Measurements from ENCODE around the gene ZNF823. TPM values are rescaled to one million over a fixed set of nuclear protein-coding genes. Genes with fewer than 3 reads are reported as not detected.

Gene ZNF823
- total and polyA plus RNA-seq, 9 of the 15 experiments (the other 6 are each of a cell fraction or from before 2014, with no cell fraction given): 4.0 to 13.4 (median 6.1) TPM

DNA sequence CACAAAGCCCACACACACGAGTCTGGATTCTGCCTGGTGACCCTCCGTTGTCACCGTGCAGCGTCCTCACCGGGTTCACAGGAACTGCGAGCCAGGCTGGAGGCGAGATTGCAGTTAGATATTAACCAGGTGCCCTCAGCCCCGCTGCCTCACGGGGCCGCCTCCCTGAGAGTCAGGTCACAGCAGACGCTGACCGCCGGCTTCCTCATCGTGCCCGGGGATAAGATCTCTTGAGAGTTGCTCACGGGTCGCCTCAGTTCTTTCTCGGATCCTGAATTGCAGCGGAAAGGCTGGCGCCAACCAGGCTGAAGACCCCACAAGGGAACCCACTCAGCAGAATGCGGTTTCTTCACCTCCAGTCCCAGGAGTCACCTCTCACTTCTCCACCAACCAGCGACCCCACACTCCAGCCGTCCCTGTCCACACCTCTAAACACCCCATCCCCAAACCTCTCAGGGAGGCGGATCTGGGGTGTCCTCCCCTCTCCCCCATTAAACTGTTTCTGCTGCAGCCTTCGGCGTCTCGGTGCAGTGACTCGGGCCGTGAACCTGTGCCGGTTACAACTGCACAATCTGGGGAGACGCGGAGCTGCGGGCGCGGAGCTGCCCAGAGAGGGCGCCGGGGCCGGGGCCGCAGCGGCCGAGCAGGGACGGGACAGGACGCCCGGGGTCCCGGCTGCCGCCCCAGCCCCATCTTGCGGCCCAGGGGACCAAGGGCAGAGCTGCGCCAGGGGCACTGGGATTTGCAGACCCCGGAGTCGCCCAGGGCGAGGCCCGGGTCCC lies 591 bp downstream of the ZNF823 start (continued):
- TF ChIP-seq KLF13 (tag; IDR thresholded peaks at IDR 0.05; ENCODE audit: borderline replicate concordance, low read depth) (no peak), LARP7 (IDR thresholded peaks at IDR 0.05) (no peak), ARID1B (IDR thresholded peaks at IDR 0.05) (peak; percentile 20; the same call in 1 of the 2 replicates), DPF2 (IDR thresholded peaks at IDR 0.05) (peak; percentile 45; the same call in 1 of the 2 replicates), MYNN (IDR thresholded peaks at IDR 0.05) (no peak), MYNN (CRISPR knock-in tag; IDR thresholded peaks at IDR 0.05) (no peak), MTA3 (IDR thresholded peaks at IDR 0.05; ENCODE audit: borderline replicate concordance) (0 out of 2 replicates have a peak, but pooled peaks have one; percentile 22), TGIF2 (CRISPR knock-in tag; IDR thresholded peaks at IDR 0.05) (peak; percentile 92; the same call in 1 of the 2 replicates)
- TF ChIP-seq, protein P1, sequence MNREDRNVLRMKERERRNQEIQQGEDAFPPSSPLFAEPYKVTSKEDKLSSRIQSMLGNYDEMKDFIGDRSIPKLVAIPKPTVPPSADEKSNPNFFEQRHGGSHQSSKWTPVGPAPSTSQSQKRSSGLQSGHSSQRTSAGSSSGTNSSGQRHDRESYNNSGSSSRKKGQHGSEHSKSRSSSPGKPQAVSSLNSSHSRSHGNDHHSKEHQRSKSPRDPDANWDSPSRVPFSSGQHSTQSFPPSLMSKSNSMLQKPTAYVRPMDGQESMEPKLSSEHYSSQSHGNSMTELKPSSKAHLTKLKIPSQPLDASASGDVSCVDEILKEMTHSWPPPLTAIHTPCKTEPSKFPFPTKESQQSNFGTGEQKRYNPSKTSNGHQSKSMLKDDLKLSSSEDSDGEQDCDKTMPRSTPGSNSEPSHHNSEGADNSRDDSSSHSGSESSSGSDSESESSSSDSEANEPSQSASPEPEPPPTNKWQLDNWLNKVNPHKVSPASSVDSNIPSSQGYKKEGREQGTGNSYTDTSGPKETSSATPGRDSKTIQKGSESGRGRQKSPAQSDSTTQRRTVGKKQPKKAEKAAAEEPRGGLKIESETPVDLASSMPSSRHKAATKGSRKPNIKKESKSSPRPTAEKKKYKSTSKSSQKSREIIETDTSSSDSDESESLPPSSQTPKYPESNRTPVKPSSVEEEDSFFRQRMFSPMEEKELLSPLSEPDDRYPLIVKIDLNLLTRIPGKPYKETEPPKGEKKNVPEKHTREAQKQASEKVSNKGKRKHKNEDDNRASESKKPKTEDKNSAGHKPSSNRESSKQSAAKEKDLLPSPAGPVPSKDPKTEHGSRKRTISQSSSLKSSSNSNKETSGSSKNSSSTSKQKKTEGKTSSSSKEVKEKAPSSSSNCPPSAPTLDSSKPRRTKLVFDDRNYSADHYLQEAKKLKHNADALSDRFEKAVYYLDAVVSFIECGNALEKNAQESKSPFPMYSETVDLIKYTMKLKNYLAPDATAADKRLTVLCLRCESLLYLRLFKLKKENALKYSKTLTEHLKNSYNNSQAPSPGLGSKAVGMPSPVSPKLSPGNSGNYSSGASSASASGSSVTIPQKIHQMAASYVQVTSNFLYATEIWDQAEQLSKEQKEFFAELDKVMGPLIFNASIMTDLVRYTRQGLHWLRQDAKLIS (CRISPR knock-in tag; IDR thresholded peaks at IDR 0.05): 0 out of 2 replicates have a peak, but pooled peaks have one; percentile 65
- TF ChIP-seq, protein P2, sequence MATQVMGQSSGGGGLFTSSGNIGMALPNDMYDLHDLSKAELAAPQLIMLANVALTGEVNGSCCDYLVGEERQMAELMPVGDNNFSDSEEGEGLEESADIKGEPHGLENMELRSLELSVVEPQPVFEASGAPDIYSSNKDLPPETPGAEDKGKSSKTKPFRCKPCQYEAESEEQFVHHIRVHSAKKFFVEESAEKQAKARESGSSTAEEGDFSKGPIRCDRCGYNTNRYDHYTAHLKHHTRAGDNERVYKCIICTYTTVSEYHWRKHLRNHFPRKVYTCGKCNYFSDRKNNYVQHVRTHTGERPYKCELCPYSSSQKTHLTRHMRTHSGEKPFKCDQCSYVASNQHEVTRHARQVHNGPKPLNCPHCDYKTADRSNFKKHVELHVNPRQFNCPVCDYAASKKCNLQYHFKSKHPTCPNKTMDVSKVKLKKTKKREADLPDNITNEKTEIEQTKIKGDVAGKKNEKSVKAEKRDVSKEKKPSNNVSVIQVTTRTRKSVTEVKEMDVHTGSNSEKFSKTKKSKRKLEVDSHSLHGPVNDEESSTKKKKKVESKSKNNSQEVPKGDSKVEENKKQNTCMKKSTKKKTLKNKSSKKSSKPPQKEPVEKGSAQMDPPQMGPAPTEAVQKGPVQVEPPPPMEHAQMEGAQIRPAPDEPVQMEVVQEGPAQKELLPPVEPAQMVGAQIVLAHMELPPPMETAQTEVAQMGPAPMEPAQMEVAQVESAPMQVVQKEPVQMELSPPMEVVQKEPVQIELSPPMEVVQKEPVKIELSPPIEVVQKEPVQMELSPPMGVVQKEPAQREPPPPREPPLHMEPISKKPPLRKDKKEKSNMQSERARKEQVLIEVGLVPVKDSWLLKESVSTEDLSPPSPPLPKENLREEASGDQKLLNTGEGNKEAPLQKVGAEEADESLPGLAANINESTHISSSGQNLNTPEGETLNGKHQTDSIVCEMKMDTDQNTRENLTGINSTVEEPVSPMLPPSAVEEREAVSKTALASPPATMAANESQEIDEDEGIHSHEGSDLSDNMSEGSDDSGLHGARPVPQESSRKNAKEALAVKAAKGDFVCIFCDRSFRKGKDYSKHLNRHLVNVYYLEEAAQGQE (IDR thresholded peaks at IDR 0.05; ENCODE audit: borderline replicate concordance): peak; percentile 38; the same call in 1 of the 2 replicates
- TF ChIP-seq, protein P2 (CRISPR knock-in tag; IDR thresholded peaks at IDR 0.05; ENCODE audit: low read depth): no peak

Data from K562 (cell line).